ENCODE measurements around the gene NLRP5. TPM values are rescaled to one million over a fixed set of nuclear protein-coding genes. Genes with fewer than 3 reads are reported as not detected.

Gene NLRP5
- not detected for total RNA-seq

DNA sequence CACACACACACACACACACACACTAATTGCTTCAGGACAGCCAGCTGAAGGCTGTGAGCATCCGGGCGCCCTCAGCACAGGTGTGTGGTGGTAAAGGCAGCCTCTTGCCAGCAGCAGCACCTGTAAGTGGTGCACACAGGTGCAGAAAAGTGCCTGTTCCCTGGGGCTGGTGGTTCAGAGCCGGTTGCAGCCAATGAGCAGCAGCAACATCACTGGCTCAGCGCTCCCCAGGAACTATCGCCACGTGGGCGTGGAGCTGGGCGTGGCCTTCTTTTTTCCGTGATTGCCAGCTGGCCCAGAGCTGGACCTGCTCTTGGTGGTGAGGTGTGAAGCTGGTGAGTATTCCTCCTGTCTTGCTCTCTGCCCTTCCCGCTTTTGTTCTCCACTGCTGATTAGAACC is at the start of gene NLRP5:
Gene NLRP5 (plus strand): TSS at position 289 of the 400 bp plus-strand sequence.

DNA sequence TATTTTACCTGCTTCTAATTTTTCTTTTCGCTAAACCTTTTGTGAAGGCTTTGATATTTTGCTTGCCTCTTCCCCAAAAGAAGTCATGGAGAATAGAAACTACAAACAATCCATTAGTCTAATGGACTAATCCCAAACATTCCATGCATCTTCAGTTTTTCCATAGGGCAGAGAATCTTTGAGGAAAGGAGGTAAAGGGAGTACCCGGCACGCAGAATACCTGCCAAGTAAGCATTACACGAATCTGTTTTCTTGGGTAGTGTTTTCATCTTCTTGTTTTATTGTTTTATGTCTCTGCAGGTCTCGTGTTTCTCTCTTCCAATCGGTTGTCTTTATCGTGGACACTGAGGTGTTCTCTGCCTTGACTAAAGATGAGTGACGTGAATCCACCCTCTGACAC is 39.0 kb upstream of the NLRP5 start, which contains the start of gene NLRP8:
Gene NLRP8 (plus strand): TSS at position 301 of the 400 bp plus-strand sequence.

Other genes with a start within 250 kb of the NLRP5 start
- gene NLRP9, start 248.4 kb upstream of the NLRP5 start, total RNA-seq = not detected
- not detected for gene RFPL4A, start 227.7 kb upstream of the NLRP5 start, total RNA-seq
- not detected for gene RFPL4AL1, start 217.7 kb upstream of the NLRP5 start, total RNA-seq
- not detected for gene NLRP11, start 154.8 kb upstream of the NLRP5 start, total RNA-seq
- gene NLRP4, start 150.2 kb upstream of the NLRP5 start, total RNA-seq = not detected
- not detected for gene NLRP13, start 54.4 kb upstream of the NLRP5 start, total RNA-seq
- not detected for gene NLRP8, start 38.9 kb upstream of the NLRP5 start, total RNA-seq
- gene ZNF787, start 134.5 kb downstream of the NLRP5 start, total RNA-seq = 14.5 TPM
- gene ZNF444, start 154.5 kb downstream of the NLRP5 start, total RNA-seq = 30.0 TPM
- not detected for gene GALP, start 189.2 kb downstream of the NLRP5 start, total RNA-seq
- 0.49 TPM for gene ZSCAN5B, start 211.0 kb downstream of the NLRP5 start, total RNA-seq
- gene ZSCAN5C, start 215.5 kb downstream of the NLRP5 start, total RNA-seq = not detected

Measured in camera-type eye (tissue), 1 donor.